Right lobe of liver (tissue), 6 donors: ENCODE data around the gene SRMS. TPM values are rescaled to one million over a fixed set of nuclear protein-coding genes. Genes with fewer than 3 reads are reported as not detected.
"Not testable (repeated sequence)": the region's sequence is repeated elsewhere in the genome, so short reads cannot be mapped to it uniquely, and the experiment has no call there.

ENCODE experiments used
- ATAC-seq, 4 donors: fragments of 200-7000 bp; cut with Tn5 transposase; one replicate each; pipeline ENCODE4 v1.9.1; 2020; ENCODE audit warnings: mild to moderate bottlenecking in 4 of 4, moderate library complexity in 4 of 4
- DNase-seq, 3 donors: peaks; one replicate each; pipeline ENCODE4 v3.0.0-alpha.2; 2020
- H3K27ac ChIP-seq, 3 donors: fragments of 200-600 bp; one replicate each; pipeline ENCODE4 v1.8.0; 2022
- H3K27me3 ChIP-seq, 2 donors: fragments of 200-600 bp; one replicate each; pipeline ENCODE4 v1.8.0; 2022
- H3K36me3 ChIP-seq, 4 donors: fragments of 200-600 bp; sonication (generic) in 1 of 4; one replicate each; pipeline versions ENCODE4 v1.5.1 to v1.8.0; 2017 to 2022; ENCODE audit warnings: control low read depth in 1 of 4
- H3K4me1 ChIP-seq, 4 donors: fragments of 200-600 bp; sonication (generic) in 1 of 4; one replicate each; pipeline versions ENCODE4 v1.5.1 to v1.8.0; 2017 to 2022; ENCODE audit warnings: control low read depth in 1 of 4
- H3K4me3 ChIP-seq, 3 donors: fragments of 200-600 bp; one replicate each; pipeline ENCODE4 v1.8.0; 2022
- H3K9me3 ChIP-seq, 4 donors: fragments of 200-600 bp; sonication (generic) in 1 of 4; one replicate each; pipeline versions ENCODE4 v1.5.1 to v1.8.0; 2017 to 2022; ENCODE audit warnings: control low read depth in 1 of 4
- CTCF ChIP-seq, 4 donors: fragments of 200-600 bp in 3 of 4; fragments of 450-650 bp in 1 of 4; IDR thresholded peaks; one replicate each; pipeline versions ENCODE4 v1.5.1 to v1.8.0; 2016 to 2022; ENCODE audit warnings: antibody characterized with exemption in 4 of 4, mild to moderate bottlenecking in 2 of 4
- POLR2A ChIP-seq: fragments of 450-650 bp; IDR thresholded peaks from one replicate; pipeline ENCODE4 v1.6.1; 2017; ENCODE audit warnings: antibody characterized with exemption, mild to moderate bottlenecking
- WGBS: methylation state at CpG from one replicate; pipeline ENCODE4 v1.1.6; 2018; ENCODE audit warnings: low coverage, low lambda C conversion rate; ENCODE audit not compliant: insufficient coverage; ENCODE audit errors: missing lambda C conversion rate; 5-methylcytosine and 5-hydroxymethylcytosine counted together
- intact Hi-C, 2 donors: fragments of 100-400 bp; cut with DNase I; formaldehyde crosslinking; loops; one replicate each; pipeline versions ENCODE4 v1.11.2 to v1.14.1; 2022
- total RNA-seq, 6 experiments: library from RNA; depleted of rRNA in 2 of 6; stranded (reverse); fragments of >200 nt in 2 of 6; fragmentation: NEBNext Ultra II Directional in 3 of 6; extraction: Animal tissue kit (Norgen Biotek cat#: 25700) in 3 of 6; gene quantifications; one replicate each; pipeline versions ENCODE4 v1.1.0 to v1.2.4, GENCODE V29; 2016 to 2023
- donor health status: DM: no; HTN: yes; CAD: no.
- donor health status: DM: no; HTN: no; CAD: no.
- donor health status: DM: no; HTN: no; CAD: no.
- donor health status: DM: no; HTN: yes; CAD: no.
- donor health status: DM: no; HTN: yes; CAD: no.

The SRMS gene
- total RNA-seq, 6 experiments from 2014 or later: not detected

GRCh38 chr20:63574156-63574828 lies 26.7 kb upstream of the SRMS start, which contains the start of gene HELZ2:
Gene HELZ2 (minus strand): TSS chr20:63574239. CDS start chr20:63572385, 1,854 bp downstream.
- Histone ChIP-seq H3K4me1 (no peaks in the 10 kb centered on the region), H3K36me3 (no peaks in the 10 kb centered on the region), H3K9me3 (no peaks in the 10 kb centered on the region), H3K27me3 (no peaks in the 10 kb centered on the region), H3K4me3 (peak within 1 kb of the TSS; percentile 79 to 89 (median 87)), H3K27ac (peak within 1 kb of the TSS; percentile 78 to 87 (median 87))
- TF ChIP-seq CTCF (IDR thresholded peaks at IDR 0.05) (no peak), POLR2A (peak; percentile 31)
- intact Hi-C loops: no loop called here
- ATAC-seq (peak; percentile 82 to 91 (median 86)), DNase-seq (peak; percentile 85 to 88 (median 87))
- 13% methylated on average over 7 of the region's 40 CpGs for WGBS

DNA sequence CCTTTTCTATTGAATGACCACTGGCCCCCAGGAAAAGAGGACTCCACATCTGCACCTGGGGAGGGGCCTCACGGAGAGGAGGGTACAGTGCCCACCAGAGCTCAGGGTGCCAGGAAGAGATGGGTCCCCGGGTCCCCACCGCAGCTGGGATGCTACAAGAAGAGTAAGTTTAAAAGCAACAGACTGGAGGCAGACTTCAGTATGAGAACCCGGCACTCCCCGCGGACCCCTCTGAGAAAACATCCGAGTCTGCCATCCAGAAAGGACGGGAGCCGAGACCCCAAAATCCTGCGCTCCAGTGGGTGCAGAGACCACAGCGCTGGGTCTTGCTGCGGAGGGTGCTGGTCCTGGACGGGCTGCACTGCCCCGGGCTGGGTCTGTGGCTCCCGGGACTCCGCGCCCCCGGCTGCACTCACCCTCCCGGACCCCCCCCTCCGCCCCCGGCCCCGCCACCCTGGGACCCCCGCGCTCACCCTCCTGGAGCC lies 26.1 kb upstream of the SRMS start:
- ATAC-seq (peak; percentile 5 to 27 (median 14)), DNase-seq (no peak)
- peak overlapping the region; percentile 78 to 87 (median 87) for H3K27ac ChIP-seq
- TF ChIP-seq POLR2A: no peak
- TF ChIP-seq CTCF (IDR thresholded peaks at IDR 0.05): no peak
- H3K9me3 ChIP-seq: no peaks in the 10 kb centered on the region
- intact Hi-C loops: no loop called here
- H3K36me3 ChIP-seq: no peaks in the 10 kb centered on the region
- H3K4me3 ChIP-seq: peak overlapping the region; percentile 79 to 89 (median 87)
- H3K27me3 ChIP-seq: no peaks in the 10 kb centered on the region
- WGBS: 0% methylated on average over 1 of the region's 24 CpGs
- no peaks in the 10 kb centered on the region for H3K4me1 ChIP-seq

- no peak for ATAC-seq
- Histone ChIP-seq H3K4me3 (peak overlapping the region; percentile 79 to 89 (median 87)), H3K27me3 (no peaks in the 10 kb centered on the region), H3K27ac (peak overlapping the region; percentile 78 to 87 (median 87)), H3K4me1 (no peaks in the 10 kb centered on the region), H3K9me3 (no peaks in the 10 kb centered on the region), H3K36me3 (no peaks in the 10 kb centered on the region)
- 98% methylated on average over 8 of the region's 34 CpGs for WGBS
- intact Hi-C loops: no loop called here
- TF ChIP-seq POLR2A (no peak), CTCF (IDR thresholded peaks at IDR 0.05) (peak in 1 of 4 donors; percentile 18)
- no peak for DNase-seq
Measured at GRCh38 chr20:63572788-63573646, 25.5 kb upstream of the SRMS start.

DNA sequence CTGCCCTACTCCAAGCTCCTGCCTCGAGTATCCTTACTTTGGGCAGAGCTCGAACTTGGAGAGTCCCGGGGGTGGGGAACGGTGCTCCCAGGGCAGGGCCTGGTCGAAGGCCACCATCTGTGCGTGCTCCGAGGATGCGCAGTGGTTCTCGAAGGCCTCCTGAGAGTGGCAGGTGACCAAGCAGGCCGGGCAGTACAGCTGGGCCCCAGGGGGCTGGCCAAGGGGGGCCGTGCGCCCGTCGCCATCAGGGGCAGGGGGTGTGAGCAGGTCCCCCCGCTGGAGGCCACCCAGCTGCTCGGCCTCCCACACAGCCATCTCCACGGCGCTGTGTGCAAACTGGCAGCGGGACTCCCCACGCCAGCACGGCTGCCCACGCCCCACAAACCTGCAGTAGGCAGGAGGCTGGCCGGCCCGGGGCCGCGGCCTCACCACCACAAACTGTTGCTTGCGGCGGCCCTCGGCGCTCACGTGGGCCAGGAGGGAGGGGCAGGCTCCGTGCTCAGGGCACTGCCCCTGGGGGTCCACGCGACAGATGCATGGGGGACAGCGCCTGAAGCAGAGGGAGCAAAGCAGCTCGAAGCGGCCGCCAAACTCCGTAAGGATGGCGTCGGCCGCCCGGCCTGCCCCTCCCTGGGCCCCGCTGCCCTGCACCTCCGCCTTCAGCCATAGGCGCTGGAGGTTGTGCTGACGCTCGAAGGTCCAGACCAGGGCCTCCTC lies 24.7 kb upstream of the SRMS start:
- DNase-seq: no peak
- Histone ChIP-seq H3K4me1 (no peaks in the 10 kb centered on the region), H3K4me3 (no peak overlapping the region), H3K27ac (no peak overlapping the region), H3K9me3 (no peaks in the 10 kb centered on the region), H3K36me3 (no peaks in the 10 kb centered on the region), H3K27me3 (no peaks in the 10 kb centered on the region)
- 100% methylated on average over 2 of the region's 48 CpGs for WGBS
- ATAC-seq: no peak
- intact Hi-C loops: no loop called here
- TF ChIP-seq POLR2A (no peak), CTCF (IDR thresholded peaks at IDR 0.05) (no peak)

- H3K36me3 ChIP-seq, DNase-seq, H3K27me3 ChIP-seq, H3K27ac ChIP-seq, H3K9me3 ChIP-seq, intact Hi-C loops, H3K4me3 ChIP-seq, ATAC-seq, H3K4me1 ChIP-seq: not testable (repeated sequence)
- 33% methylated on average over 3 of the region's 11 CpGs for WGBS
Measured at GRCh38 chr20:63571087-63571478, 23.5 kb upstream of the SRMS start.
